ENCODE results near the gene GJA5.

Gene GJA5

GRCh38 chr1:147756341-147756740 lies 4.1 kb downstream of the GJA5 start:
- H3K36me3 ChIP-seq (ENCODE audit: insufficient read depth, low read length): no peaks in the 10 kb centered on the region
- no peaks in the 10 kb centered on the region for H3K9me2 ChIP-seq (replicated peaks; ENCODE audit: low read depth, low read length)
- no peak overlapping the region for H3K4me3 ChIP-seq (ENCODE audit: low read length, poor library complexity, severe bottlenecking)
- H3F3A ChIP-seq (ENCODE audit: low read depth): no peaks in the 10 kb centered on the region
- H2AFZ ChIP-seq (ENCODE audit: low read length): no peak overlapping the region
- H4K20me1 ChIP-seq (ENCODE audit: insufficient read depth, low read length, poor library complexity, severe bottlenecking): no peaks in the 10 kb centered on the region
- TF ChIP-seq EZH2phosphoT487 (IDR thresholded peaks at IDR 0.05; ENCODE audit: borderline replicate concordance) (no peak), CTCF (conservative IDR thresholded peaks at IDR 0.05; ENCODE audit: low read length) (peak; percentile 20; the same call in 1 of the 2 replicates)
- no peak overlapping the region for H3K9ac ChIP-seq (ENCODE audit: low read depth, low read length, poor library complexity, severe bottlenecking)
- no peak overlapping the region for H3K4me2 ChIP-seq (ENCODE audit: low read depth, low read length, poor library complexity, severe bottlenecking)
- peaks cover 25% of the 10 kb centered on the region for H3K4me1 ChIP-seq (ENCODE audit: insufficient read depth, low read length, poor library complexity, severe bottlenecking)
- H3K9me3 ChIP-seq (ENCODE audit: insufficient read depth, low read depth, low read length): no peaks in the 10 kb centered on the region
- no peaks in the 10 kb centered on the region for H3K79me2 ChIP-seq (ENCODE audit: insufficient read depth, low read length)
- H3K27me3 ChIP-seq (ENCODE audit: insufficient read depth, low read length, poor library complexity, severe bottlenecking): no peaks in the 10 kb centered on the region

GRCh38 chr1:147754661-147755060 lies 5.7 kb downstream of the GJA5 start:
- Histone ChIP-seq H3F3A (ENCODE audit: low read depth) (no peaks in the 10 kb centered on the region), H3K4me1 (ENCODE audit: insufficient read depth, low read length, poor library complexity, severe bottlenecking) (peaks cover 8% of the 10 kb centered on the region), H3K36me3 (ENCODE audit: insufficient read depth, low read length) (no peaks in the 10 kb centered on the region), H3K9me3 (ENCODE audit: insufficient read depth, low read depth, low read length) (no peaks in the 10 kb centered on the region), H3K27me3 (ENCODE audit: insufficient read depth, low read length, poor library complexity, severe bottlenecking) (no peaks in the 10 kb centered on the region), H3K9ac (ENCODE audit: low read depth, low read length, poor library complexity, severe bottlenecking) (no peak overlapping the region), H3K9me2 (replicated peaks; ENCODE audit: low read depth, low read length) (no peaks in the 10 kb centered on the region), H3K4me3 (ENCODE audit: low read length, poor library complexity, severe bottlenecking) (no peak overlapping the region), H2AFZ (ENCODE audit: low read length) (no peak overlapping the region), H4K20me1 (ENCODE audit: insufficient read depth, low read length, poor library complexity, severe bottlenecking) (no peaks in the 10 kb centered on the region), H3K79me2 (ENCODE audit: insufficient read depth, low read length) (no peaks in the 10 kb centered on the region), H3K4me2 (ENCODE audit: low read depth, low read length, poor library complexity, severe bottlenecking) (no peak overlapping the region)
- TF ChIP-seq EZH2phosphoT487 (IDR thresholded peaks at IDR 0.05; ENCODE audit: borderline replicate concordance) (no peak), CTCF (conservative IDR thresholded peaks at IDR 0.05; ENCODE audit: low read length) (no peak)

- no peak overlapping the region for H3K4me3 ChIP-seq (ENCODE audit: low read length, poor library complexity, severe bottlenecking)
- H3K9me2 ChIP-seq (replicated peaks; ENCODE audit: low read depth, low read length): no peaks in the 10 kb centered on the region
- H3K4me2 ChIP-seq (ENCODE audit: low read depth, low read length, poor library complexity, severe bottlenecking): no peak overlapping the region
- peaks cover 5% of the 10 kb centered on the region for H3K4me1 ChIP-seq (ENCODE audit: insufficient read depth, low read length, poor library complexity, severe bottlenecking)
- no peaks in the 10 kb centered on the region for H3K36me3 ChIP-seq (ENCODE audit: insufficient read depth, low read length)
- no peaks in the 10 kb centered on the region for H3K27me3 ChIP-seq (ENCODE audit: insufficient read depth, low read length, poor library complexity, severe bottlenecking)
- no peaks in the 10 kb centered on the region for H3F3A ChIP-seq (ENCODE audit: low read depth)
- no peak overlapping the region for H3K9ac ChIP-seq (ENCODE audit: low read depth, low read length, poor library complexity, severe bottlenecking)
- no peak for TF ChIP-seq CTCF (conservative IDR thresholded peaks at IDR 0.05; ENCODE audit: low read length)
- no peak for TF ChIP-seq EZH2phosphoT487 (IDR thresholded peaks at IDR 0.05; ENCODE audit: borderline replicate concordance)
- no peaks in the 10 kb centered on the region for H3K9me3 ChIP-seq (ENCODE audit: insufficient read depth, low read depth, low read length)
- H2AFZ ChIP-seq (ENCODE audit: low read length): no peak overlapping the region
- H4K20me1 ChIP-seq (ENCODE audit: insufficient read depth, low read length, poor library complexity, severe bottlenecking): no peaks in the 10 kb centered on the region
- H3K79me2 ChIP-seq (ENCODE audit: insufficient read depth, low read length): no peaks in the 10 kb centered on the region
Observed at GRCh38 chr1:147753081-147753480, 7.3 kb downstream of the GJA5 start.

All from Loucy (cell line).